Measurements from ENCODE around the gene CALML3. TPM values are rescaled to one million over a fixed set of nuclear protein-coding genes. Genes with fewer than 3 reads are reported as not detected.

Gene CALML3
- total RNA-seq, 1 donor from 2014 or later = not detected

GRCh38 chr10:5497948-5498730 is 26.6 kb upstream of the CALML3 start:
- H3K27me3 Mint-ChIP-seq (ENCODE audit: low read depth, unreplicated experiment) = peaks cover 33% of the 10 kb centered on the region
- Histone ChIP-seq H3K4me3 (ENCODE audit: insufficient read depth, low read depth, low read length) (no peak overlapping the region), H3K4me2 (ENCODE audit: low read length) (no peak overlapping the region), H3K9ac (ENCODE audit: low read length) (no peak overlapping the region), H3K9me3 (ENCODE audit: insufficient read depth, low read depth, low read length) (no peaks in the 10 kb centered on the region), H3K36me3 (ENCODE audit: insufficient read depth, low read length) (no peaks in the 10 kb centered on the region), H3K27ac (ENCODE audit: low read depth, low read length) (no peak overlapping the region), H3K79me2 (ENCODE audit: insufficient read depth, low read length) (no peaks in the 10 kb centered on the region), H2AFZ (ENCODE audit: low read depth, low read length) (no peak overlapping the region), H4K20me1 (ENCODE audit: insufficient read depth, low read length) (no peaks in the 10 kb centered on the region), H3K27me3 (ENCODE audit: insufficient read depth, low read length) (peaks cover 12% of the 10 kb centered on the region), H3K4me1 (ENCODE audit: insufficient read depth, low read length) (no peaks in the 10 kb centered on the region)
- H3K4me3 Mint-ChIP-seq (ENCODE audit: unreplicated experiment) = no peak overlapping the region
- no peak overlapping the region for H3K27ac Mint-ChIP-seq (ENCODE audit: unreplicated experiment)
- no peak for FAIRE-seq
- TF ChIP-seq EZH2 (IDR thresholded peaks at IDR 0.05; ENCODE audit: insufficient read depth, low read length) = no peak
- TF ChIP-seq, protein P1, sequence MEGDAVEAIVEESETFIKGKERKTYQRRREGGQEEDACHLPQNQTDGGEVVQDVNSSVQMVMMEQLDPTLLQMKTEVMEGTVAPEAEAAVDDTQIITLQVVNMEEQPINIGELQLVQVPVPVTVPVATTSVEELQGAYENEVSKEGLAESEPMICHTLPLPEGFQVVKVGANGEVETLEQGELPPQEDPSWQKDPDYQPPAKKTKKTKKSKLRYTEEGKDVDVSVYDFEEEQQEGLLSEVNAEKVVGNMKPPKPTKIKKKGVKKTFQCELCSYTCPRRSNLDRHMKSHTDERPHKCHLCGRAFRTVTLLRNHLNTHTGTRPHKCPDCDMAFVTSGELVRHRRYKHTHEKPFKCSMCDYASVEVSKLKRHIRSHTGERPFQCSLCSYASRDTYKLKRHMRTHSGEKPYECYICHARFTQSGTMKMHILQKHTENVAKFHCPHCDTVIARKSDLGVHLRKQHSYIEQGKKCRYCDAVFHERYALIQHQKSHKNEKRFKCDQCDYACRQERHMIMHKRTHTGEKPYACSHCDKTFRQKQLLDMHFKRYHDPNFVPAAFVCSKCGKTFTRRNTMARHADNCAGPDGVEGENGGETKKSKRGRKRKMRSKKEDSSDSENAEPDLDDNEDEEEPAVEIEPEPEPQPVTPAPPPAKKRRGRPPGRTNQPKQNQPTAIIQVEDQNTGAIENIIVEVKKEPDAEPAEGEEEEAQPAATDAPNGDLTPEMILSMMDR (IDR thresholded peaks at IDR 0.05; ENCODE audit: insufficient read depth, low read depth, low read length) = no peak
- peaks cover under 1% of the 10 kb centered on the region for H3K9me3 Mint-ChIP-seq (ENCODE audit: unreplicated experiment)
- peaks cover 3% of the 10 kb centered on the region for H3K4me1 Mint-ChIP-seq (ENCODE audit: low read depth, unreplicated experiment)
- DNase-seq (ENCODE audit: low read depth) = no peak
- no peaks in the 10 kb centered on the region for H3K36me3 Mint-ChIP-seq (ENCODE audit: low read depth, unreplicated experiment)

- H3K9me3 ChIP-seq (ENCODE audit: insufficient read depth, low read depth, low read length) = no peaks in the 10 kb centered on the region
- H3K4me1 ChIP-seq (ENCODE audit: insufficient read depth, low read length) = no peaks in the 10 kb centered on the region
- no peak for FAIRE-seq
- H3K27me3 ChIP-seq (ENCODE audit: insufficient read depth, low read length) = peaks cover 12% of the 10 kb centered on the region
- DNase-seq (ENCODE audit: low read depth) = no peak
- Mint-ChIP-seq H3K4me3 (ENCODE audit: unreplicated experiment) (no peak overlapping the region), H3K9me3 (ENCODE audit: unreplicated experiment) (no peaks in the 10 kb centered on the region), H3K36me3 (ENCODE audit: low read depth, unreplicated experiment) (no peaks in the 10 kb centered on the region), H3K4me1 (ENCODE audit: low read depth, unreplicated experiment) (peaks cover 3% of the 10 kb centered on the region), H3K27ac (ENCODE audit: unreplicated experiment) (no peak overlapping the region), H3K27me3 (ENCODE audit: low read depth, unreplicated experiment) (peaks cover 37% of the 10 kb centered on the region)
- H4K20me1 ChIP-seq (ENCODE audit: insufficient read depth, low read length) = no peaks in the 10 kb centered on the region
- no peak overlapping the region for H3K9ac ChIP-seq (ENCODE audit: low read length)
- no peak overlapping the region for H3K27ac ChIP-seq (ENCODE audit: low read depth, low read length)
- no peaks in the 10 kb centered on the region for H3K36me3 ChIP-seq (ENCODE audit: insufficient read depth, low read length)
- H3K79me2 ChIP-seq (ENCODE audit: insufficient read depth, low read length) = no peaks in the 10 kb centered on the region
- H3K4me3 ChIP-seq (ENCODE audit: insufficient read depth, low read depth, low read length) = no peak overlapping the region
- TF ChIP-seq EZH2 (IDR thresholded peaks at IDR 0.05; ENCODE audit: insufficient read depth, low read length) = no peak
- TF ChIP-seq, protein P1 (IDR thresholded peaks at IDR 0.05; ENCODE audit: insufficient read depth, low read depth, low read length) = no peak
- H2AFZ ChIP-seq (ENCODE audit: low read depth, low read length) = no peak overlapping the region
- H3K4me2 ChIP-seq (ENCODE audit: low read length) = no peak overlapping the region
Observed at GRCh38 chr10:5498791-5499492, 25.8 kb upstream of the CALML3 start.
